ENCODE results near the gene RILPL1.

Gene RILPL1

GRCh38 chr12:123475246-123475703 lies 58.2 kb downstream of the RILPL1 start:
- Histone ChIP-seq H3K27ac (peak overlapping the region; percentile 82), H3K27me3 (ENCODE audit: control insufficient read depth, insufficient read depth, low read length) (no peaks in the 10 kb centered on the region), H3K4me2 (ENCODE audit: low read length) (peak overlapping the region; percentile 57), H3K9ac (no peak overlapping the region), H3K79me2 (peaks cover 6% of the 10 kb centered on the region), H3K4me3 (ENCODE audit: low read depth, low read length) (no peak overlapping the region), H2AFZ (peak overlapping the region; percentile 63), H3K4me1 (peaks cover 16% of the 10 kb centered on the region), H3K9me3 (ENCODE audit: control insufficient read depth, low read length) (no peaks in the 10 kb centered on the region), H3K36me3 (ENCODE audit: control insufficient read depth, insufficient read depth, low read length) (no peaks in the 10 kb centered on the region)
- TF ChIP-seq CTCF (IDR thresholded peaks at IDR 0.05): no peak

GRCh38 chr12:123474485-123475245 lies 58.9 kb downstream of the RILPL1 start:
- peak overlapping the region; percentile 63 for H2AFZ ChIP-seq
- H3K36me3 ChIP-seq (ENCODE audit: control insufficient read depth, insufficient read depth, low read length): no peaks in the 10 kb centered on the region
- H3K27me3 ChIP-seq (ENCODE audit: control insufficient read depth, insufficient read depth, low read length): no peaks in the 10 kb centered on the region
- H3K4me2 ChIP-seq (ENCODE audit: low read length): peak overlapping the region; percentile 57
- H3K79me2 ChIP-seq: peaks cover 10% of the 10 kb centered on the region
- peak overlapping the region; percentile 82 for H3K27ac ChIP-seq
- no peak overlapping the region for H3K4me3 ChIP-seq (ENCODE audit: low read depth, low read length)
- H3K9ac ChIP-seq: no peak overlapping the region
- H3K9me3 ChIP-seq (ENCODE audit: control insufficient read depth, low read length): no peaks in the 10 kb centered on the region
- peaks cover 16% of the 10 kb centered on the region for H3K4me1 ChIP-seq
- TF ChIP-seq CTCF (IDR thresholded peaks at IDR 0.05): no peak

DNA sequence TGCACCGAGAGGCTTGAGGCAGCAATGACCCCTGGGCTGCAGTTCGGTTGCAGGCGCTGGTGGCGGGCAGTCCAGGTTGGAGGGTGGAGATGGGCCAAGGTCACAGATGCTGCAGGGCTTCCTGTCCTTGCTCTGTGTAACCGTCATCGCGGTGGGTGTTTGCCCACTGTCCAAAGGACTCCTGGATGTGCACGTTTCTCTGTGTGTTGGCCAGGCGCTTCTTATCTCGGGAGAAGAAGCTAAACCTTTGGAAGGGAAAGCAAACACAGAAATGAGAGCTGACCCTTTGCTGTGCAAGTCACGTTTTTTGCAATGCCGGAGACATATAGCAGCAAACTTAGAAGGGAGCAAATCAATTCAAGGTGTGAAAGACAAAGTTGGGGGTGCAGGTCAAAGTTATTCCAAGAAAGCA lies 61.1 kb downstream of the RILPL1 start:
- Histone ChIP-seq H3K4me1 (peaks cover 16% of the 10 kb centered on the region), H3K79me2 (peaks cover 20% of the 10 kb centered on the region)

GRCh38 chr12:123471374-123472068 lies 62.0 kb downstream of the RILPL1 start:
- Histone ChIP-seq H3K36me3 (ENCODE audit: control insufficient read depth, insufficient read depth, low read length) (no peaks in the 10 kb centered on the region), H3K27ac (no peak overlapping the region), H3K4me2 (ENCODE audit: low read length) (no peak overlapping the region), H3K27me3 (ENCODE audit: control insufficient read depth, insufficient read depth, low read length) (no peaks in the 10 kb centered on the region), H3K4me3 (ENCODE audit: low read depth, low read length) (no peak overlapping the region), H2AFZ (no peak overlapping the region), H3K79me2 (peaks cover 20% of the 10 kb centered on the region), H3K9ac (no peak overlapping the region), H3K4me1 (peaks cover 16% of the 10 kb centered on the region), H3K9me3 (ENCODE audit: control insufficient read depth, low read length) (no peaks in the 10 kb centered on the region)
- no peak for TF ChIP-seq CTCF (IDR thresholded peaks at IDR 0.05)

More for the DNA sequence above, 61.1 kb downstream of the RILPL1 start:
- H3K4me2 ChIP-seq (ENCODE audit: low read length): no peak overlapping the region
- no peak overlapping the region for H3K4me3 ChIP-seq (ENCODE audit: low read depth, low read length)
- H3K9ac ChIP-seq: no peak overlapping the region
- H3K36me3 ChIP-seq (ENCODE audit: control insufficient read depth, insufficient read depth, low read length): no peaks in the 10 kb centered on the region
- no peaks in the 10 kb centered on the region for H3K9me3 ChIP-seq (ENCODE audit: control insufficient read depth, low read length)
- no peaks in the 10 kb centered on the region for H3K27me3 ChIP-seq (ENCODE audit: control insufficient read depth, insufficient read depth, low read length)
- no peak overlapping the region for H3K27ac ChIP-seq
- H2AFZ ChIP-seq: no peak overlapping the region
- no peak for TF ChIP-seq CTCF (IDR thresholded peaks at IDR 0.05)

Measured in parathyroid adenoma (tissue), 2 donors.